ENCODE measurements around the gene ASCL2. TPM values are rescaled to one million over a fixed set of nuclear protein-coding genes. Genes with fewer than 3 reads are reported as not detected.

The ASCL2 gene
- total and polyA plus RNA-seq, 2 donors from 2014 or later: 1.2 to 5.0 TPM

- H3K4me3 ChIP-seq (ENCODE audit: low read length in 3 of 3): no peak overlapping the region
- H3K27ac ChIP-seq (ENCODE audit: low read depth in 2 of 2, low read length in 2 of 2): no peak overlapping the region
- no peaks in the 10 kb centered on the region for H3K27me3 ChIP-seq (ENCODE audit: control insufficient read depth, insufficient read depth, low read length)
- H3K9me3 ChIP-seq (ENCODE audit: control insufficient read depth in 2 of 3, insufficient read depth in 1 of 3, low read length in 3 of 3): no peaks in the 10 kb centered on the region
- peaks cover 3 to 16% (median 6%) of the 10 kb centered on the region in 3 donors for H3K4me1 ChIP-seq (ENCODE audit: control insufficient read depth in 2 of 3, insufficient read depth in 2 of 3, low read depth in 1 of 3, low read length in 3 of 3)
- FAIRE-seq: no peak
- intact Hi-C loops (cut with DNase I): loop anchor here (5.0 kb wide), 1 partner anchor 114 kb away; no protein-coding TSS in a partner anchor
- H3K9ac ChIP-seq (ENCODE audit: low read length in 3 of 3): no peak overlapping the region
- TF ChIP-seq, protein P1, sequence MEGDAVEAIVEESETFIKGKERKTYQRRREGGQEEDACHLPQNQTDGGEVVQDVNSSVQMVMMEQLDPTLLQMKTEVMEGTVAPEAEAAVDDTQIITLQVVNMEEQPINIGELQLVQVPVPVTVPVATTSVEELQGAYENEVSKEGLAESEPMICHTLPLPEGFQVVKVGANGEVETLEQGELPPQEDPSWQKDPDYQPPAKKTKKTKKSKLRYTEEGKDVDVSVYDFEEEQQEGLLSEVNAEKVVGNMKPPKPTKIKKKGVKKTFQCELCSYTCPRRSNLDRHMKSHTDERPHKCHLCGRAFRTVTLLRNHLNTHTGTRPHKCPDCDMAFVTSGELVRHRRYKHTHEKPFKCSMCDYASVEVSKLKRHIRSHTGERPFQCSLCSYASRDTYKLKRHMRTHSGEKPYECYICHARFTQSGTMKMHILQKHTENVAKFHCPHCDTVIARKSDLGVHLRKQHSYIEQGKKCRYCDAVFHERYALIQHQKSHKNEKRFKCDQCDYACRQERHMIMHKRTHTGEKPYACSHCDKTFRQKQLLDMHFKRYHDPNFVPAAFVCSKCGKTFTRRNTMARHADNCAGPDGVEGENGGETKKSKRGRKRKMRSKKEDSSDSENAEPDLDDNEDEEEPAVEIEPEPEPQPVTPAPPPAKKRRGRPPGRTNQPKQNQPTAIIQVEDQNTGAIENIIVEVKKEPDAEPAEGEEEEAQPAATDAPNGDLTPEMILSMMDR (IDR thresholded peaks at IDR 0.05; ENCODE audit: borderline replicate concordance, extremely low read depth, insufficient read depth): no peak
- H3K36me3 ChIP-seq (ENCODE audit: control insufficient read depth in 2 of 3, insufficient read depth in 3 of 3, low read length in 3 of 3): no peaks in the 10 kb centered on the region
- DNase-seq: peak in 3 of 5 donors; percentile 7 to 71 (median 50)
These were observed 32.7 kb upstream of the ASCL2 start for GRCh38 chr11:2302896-2303626.

GRCh38 chr11:2302306-2302895, 32.0 kb upstream of the ASCL2 start:
- Histone ChIP-seq H3K9me3 (ENCODE audit: control insufficient read depth in 2 of 3, insufficient read depth in 1 of 3, low read length in 3 of 3) (no peaks in the 10 kb centered on the region), H3K27ac (ENCODE audit: low read depth in 2 of 2, low read length in 2 of 2) (no peak overlapping the region), H3K4me1 (ENCODE audit: control insufficient read depth in 2 of 3, insufficient read depth in 2 of 3, low read depth in 1 of 3, low read length in 3 of 3) (peaks cover 3 to 16% (median 6%) of the 10 kb centered on the region in 3 donors), H3K36me3 (ENCODE audit: control insufficient read depth in 2 of 3, insufficient read depth in 3 of 3, low read length in 3 of 3) (no peaks in the 10 kb centered on the region), H3K27me3 (ENCODE audit: control insufficient read depth, insufficient read depth, low read length) (no peaks in the 10 kb centered on the region), H3K9ac (ENCODE audit: low read length in 3 of 3) (no peak overlapping the region), H3K4me3 (ENCODE audit: low read length in 3 of 3) (no peak overlapping the region)
- DNase-seq (peak in 3 of 5 donors; percentile 9 to 70 (median 55)), FAIRE-seq (no peak)
- intact Hi-C loops (cut with DNase I): loop anchor here (5.0 kb wide), 1 partner anchor 115 kb away; no protein-coding TSS in a partner anchor
- TF ChIP-seq, protein P1 (IDR thresholded peaks at IDR 0.05; ENCODE audit: borderline replicate concordance, extremely low read depth, insufficient read depth): no peak

DNA sequence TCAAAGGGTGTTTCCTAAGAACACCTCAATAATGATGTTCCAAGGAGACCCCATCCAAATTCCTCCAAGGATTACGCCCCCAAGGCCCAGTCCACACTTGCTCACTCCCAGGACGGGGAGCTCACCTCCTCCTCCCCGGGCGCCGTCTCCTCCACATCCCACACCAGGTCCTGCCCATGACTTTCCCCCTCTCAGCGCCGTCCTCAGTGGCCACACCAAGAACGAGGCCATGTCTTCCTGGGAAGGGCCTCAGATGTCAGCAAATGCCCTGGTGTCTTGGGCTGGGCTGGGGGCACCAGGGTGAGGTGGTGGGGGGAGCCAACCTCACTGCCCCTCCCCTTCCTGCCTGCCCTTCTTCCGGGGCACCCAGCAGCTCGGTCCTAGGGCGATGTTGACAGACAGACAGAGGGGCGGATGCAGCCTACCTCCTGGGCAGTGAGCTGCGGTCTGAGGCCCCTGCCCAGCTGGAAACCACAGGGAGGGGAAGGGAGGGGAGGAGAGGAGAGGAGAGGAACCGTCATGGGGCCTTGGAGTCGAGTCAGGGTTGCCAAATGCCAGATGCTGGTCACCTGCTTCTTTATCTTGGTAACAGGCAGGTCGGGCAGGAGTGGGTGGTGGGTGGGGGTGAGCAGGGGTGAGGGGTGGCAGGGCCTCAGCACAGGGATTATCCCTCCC, 31.4 kb upstream of the ASCL2 start, which contains the start of the genes C11orf21 and TSPAN32:
Gene C11orf21, minus strand, starts transcription at position 288 of the 675 bp plus-strand sequence. Its CDS starts 110 bp downstream, at position 178.
Gene TSPAN32, plus strand, starts transcription at position 383 of the 675 bp plus-strand sequence. Its CDS starts 137 bp downstream, at position 520.
- Histone ChIP-seq H3K9ac (ENCODE audit: low read length in 3 of 3) (no peak within 1 kb of the TSS), H3K4me3 (ENCODE audit: low read length in 3 of 3) (no peak within 1 kb of the TSS), H3K9me3 (ENCODE audit: control insufficient read depth in 2 of 3, insufficient read depth in 1 of 3, low read length in 3 of 3) (no peaks in the 10 kb centered on the region), H3K27me3 (ENCODE audit: control insufficient read depth, insufficient read depth, low read length) (no peaks in the 10 kb centered on the region), H3K27ac (ENCODE audit: low read depth in 2 of 2, low read length in 2 of 2) (no peak within 1 kb of the TSS), H3K4me1 (ENCODE audit: control insufficient read depth in 2 of 3, insufficient read depth in 2 of 3, low read depth in 1 of 3, low read length in 3 of 3) (peaks cover 3 to 10% (median 6%) of the 10 kb centered on the region in 3 donors), H3K36me3 (ENCODE audit: control insufficient read depth in 2 of 3, insufficient read depth in 3 of 3, low read length in 3 of 3) (no peaks in the 10 kb centered on the region)
- TF ChIP-seq, protein P1 (IDR thresholded peaks at IDR 0.05; ENCODE audit: borderline replicate concordance, extremely low read depth, insufficient read depth): no peak
- DNase-seq (peak; percentile 21 to 77 (median 63)), FAIRE-seq (no peak)
- intact Hi-C loops (cut with DNase I): loop anchor here (5.0 kb wide), 1 partner anchor 116 kb away; no protein-coding TSS in a partner anchor
